K562 (cell line): ENCODE results near the gene PRF1. TPM values are rescaled to one million over a fixed set of nuclear protein-coding genes. Genes with fewer than 3 reads are reported as not detected.

Experiments
- BACH1 ChIP-seq: fragments of 200-800 bp; sonication (Bioruptor generic); IDR thresholded peaks from 2 replicates; pipeline ENCODE4 v1.6.1; 2016; ENCODE audit warnings: missing genetic modification characterization, missing compliant biosample characterization
- FOXK2 ChIP-seq, 2 experiments: fragments of 450-650 bp; IDR thresholded peaks in 1 of 2; conservative IDR thresholded peaks in 1 of 2; 2 replicates each; pipeline ENCODE4 v1.6.1; 2016; ENCODE audit warnings: low read depth in 2 of 2, mild to moderate bottlenecking in 1 of 2
- GATAD2A ChIP-seq: fragments of 450-650 bp; IDR thresholded peaks from 2 replicates; pipeline ENCODE4 v1.6.1; 2017
- KDM4B ChIP-seq, 2 experiments: fragments of 450-650 bp in 1 of 2; sonication (generic) in 1 of 2; IDR thresholded peaks; 2 replicates each; pipeline ENCODE4 v1.6.1; 2016 to 2017; ENCODE audit warnings: borderline replicate concordance in 2 of 2, antibody characterized with exemption in 1 of 2, low read depth in 1 of 2, mild to moderate bottlenecking in 1 of 2
- SMAD4 ChIP-seq: fragments of 250-450 bp; sonication (Bioruptor Pico); conservative IDR thresholded peaks from 2 replicates; pipeline ENCODE4 v1.8.0; 2021; ENCODE audit warnings: inconsistent platforms, mild to moderate bottlenecking, moderate library complexity
- ZFP91 ChIP-seq: sonication (generic); formaldehyde crosslinking; IDR thresholded peaks from 2 replicates; pipeline ENCODE4 v1.8.0; 2022; ENCODE audit warnings: mild to moderate bottlenecking, missing genetic modification reagents
- ZNF174 ChIP-seq: fragments of 250-450 bp; sonication (Bioruptor Pico); IDR thresholded peaks from 2 replicates; pipeline ENCODE4 v1.4.0; 2020; ENCODE audit warnings: mild to moderate bottlenecking
- ZNF318 ChIP-seq, 2 experiments: fragments of 450-650 bp; IDR thresholded peaks; 2 replicates each; pipeline ENCODE4 v1.6.1; 2016; ENCODE audit warnings: mild to moderate bottlenecking in 2 of 2, borderline replicate concordance in 1 of 2, low read depth in 1 of 2, moderate library complexity in 1 of 2
- ZNF41 ChIP-seq: fragments of 250-450 bp; sonication (Bioruptor Pico); conservative IDR thresholded peaks from 2 replicates; pipeline ENCODE4 v1.4.0; 2020; ENCODE audit warnings: mild to moderate bottlenecking
- ZNF586 ChIP-seq: fragments of 450-650 bp; formaldehyde crosslinking; conservative IDR thresholded peaks from 2 replicates; pipeline ENCODE4 v1.4.0; 2020; ENCODE audit warnings: mild to moderate bottlenecking, moderate library complexity
- polyA plus RNA-seq, 8 experiments: library from polyadenylated mRNA; depleted of rRNA in 4 of 8; stranded (reverse) in 5 of 8; unstranded in 3 of 8; fragments of >200 nt; fragmentation: Nextera tagmentation in 2 of 8; fragmentation: Illumina TruSeq in 1 of 8; extraction: Ambion mirVana in 2 of 8; extraction: Trizol in 1 of 8; gene quantifications; 2 replicates each; pipeline versions ENCODE4 v1.2.1 to v1.2.3, GENCODE V29; 2011 to 2014; ENCODE audit warnings: inconsistent platforms in 1 of 8, missing spikeins in 1 of 8
- total RNA-seq, 7 experiments: library from RNA; depleted of rRNA in 6 of 7; stranded (reverse); fragments of >200 nt in 6 of 7; fragmentation: Illumina TruSeq in 2 of 7; extraction: Trizol in 2 of 7; gene quantifications; 2 replicates each; pipeline versions ENCODE4 v1.2.1 to v1.2.3, GENCODE V29; 2011 to 2021; ENCODE audit warnings: low replicate concordance in 1 of 7

PRF1 gene
- total and polyA plus RNA-seq, 9 of the 15 experiments (the other 6 are each of a cell fraction or from before 2014, with no cell fraction given), result 3.8 to 8.6 (median 6.3) TPM

- TF ChIP-seq ZNF586 (CRISPR knock-in tag), result no peak
- no peak for TF ChIP-seq KDM4B (IDR thresholded peaks at IDR 0.05; ENCODE audit: borderline replicate concordance in 2 of 2, low read depth in 1 of 2)
- no peak for TF ChIP-seq ZNF174
- no peak for TF ChIP-seq ZFP91 (CRISPR knock-in tag)
- TF ChIP-seq GATAD2A, result no peak
- TF ChIP-seq ZNF41 (CRISPR knock-in tag), result no peak
- no peak for TF ChIP-seq FOXK2 (conservative IDR thresholded peaks at IDR 0.05 in 1 of 2, IDR thresholded peaks at IDR 0.05 in 1 of 2; ENCODE audit: low read depth in 2 of 2)
- TF ChIP-seq BACH1 (tag), result peak; percentile 19; the same call in 1 of the 2 replicates
- TF ChIP-seq ZNF318 (IDR thresholded peaks at IDR 0.05; ENCODE audit: borderline replicate concordance in 1 of 2, low read depth in 1 of 2), result no peak
- TF ChIP-seq SMAD4 (CRISPR knock-in tag), result 0 out of 2 replicates have a peak, but pooled peaks have one; percentile 26
Measured at GRCh38 chr10:70596860-70597809, 5.4 kb downstream of the PRF1 start (continued).
